NT2/D1 (cell line): Measurements from ENCODE around the gene ESRRB.

Experiments used
- SUZ12 ChIP-seq: IDR thresholded peaks from 2 replicates; pipeline ENCODE4 v1.6.1; 2011; ENCODE audit not compliant: insufficient read length, insufficient read depth; ENCODE audit errors: extremely low read depth
- ZNF274 ChIP-seq: IDR thresholded peaks from 2 replicates; pipeline ENCODE4 v1.6.1; 2011; ENCODE audit warnings: mild to moderate bottlenecking, low read depth, low read length

DNA sequence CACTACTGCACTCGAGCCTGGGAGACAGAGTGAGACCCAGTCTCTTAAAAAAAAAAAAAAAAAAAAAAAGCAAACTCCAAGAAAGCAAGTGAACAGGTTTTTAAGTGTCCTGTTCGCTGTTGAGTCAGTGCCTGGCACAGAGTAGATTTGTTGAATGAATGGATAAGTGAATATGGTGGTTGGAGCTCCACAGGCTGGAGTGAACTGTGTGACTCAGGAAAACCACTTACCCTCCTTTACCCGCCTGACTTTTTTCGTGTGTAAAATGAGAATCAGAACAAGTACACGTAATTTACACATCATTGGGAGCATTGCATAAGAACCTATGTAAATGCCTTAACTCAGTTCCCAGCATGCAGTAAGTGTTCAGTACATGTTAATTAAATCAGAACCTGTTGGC is 24.0 kb upstream of the ESRRB start:
- no peak for TF ChIP-seq SUZ12
- TF ChIP-seq ZNF274, result no peak
